Transverse colon (tissue), 1 donor: ENCODE measurements around the gene AS3MT.

Experiments used
- EP300 ChIP-seq: sonication (generic); formaldehyde crosslinking; IDR thresholded peaks from one replicate; pipeline ENCODE4 v1.6.1; 2017; ENCODE audit warnings: antibody characterized with exemption, low read depth
- POLR2A ChIP-seq: fragments of 450-650 bp; IDR thresholded peaks from one replicate; pipeline ENCODE4 v1.6.1; 2016; ENCODE audit warnings: antibody characterized with exemption, mild to moderate bottlenecking, moderate library complexity

GRCh38 chr10:102863660-102864059 is 5.6 kb upstream of the AS3MT start:
- TF ChIP-seq POLR2A = no peak
- no peak for TF ChIP-seq EP300
